GM18951 (cell line): ENCODE results near the gene INCA1.

ENCODE experiments used
- POLR2A ChIP-seq: IDR thresholded peaks from 4 replicates; pipeline ENCODE4 v1.6.1; 2011; ENCODE audit warnings: mild to moderate bottlenecking; ENCODE audit not compliant: insufficient read length, insufficient read depth; ENCODE audit errors: extremely low read depth
- in situ Hi-C: fragments of 300-500 bp; cut with MboI; formaldehyde crosslinking; loops from one replicate; pipeline ENCODE4 v1.12.0; 2022; ENCODE audit warnings: low sequenced_read_pairs, mixed read lengths, inconsistent platforms; ENCODE audit not compliant: unreplicated experiment

The INCA1 gene

GRCh38 chr17:4956493-4957061 lies 40.7 kb downstream of the INCA1 start:
- in situ Hi-C loops, result no loop called here
- no peak for TF ChIP-seq POLR2A

- no peak for TF ChIP-seq POLR2A
- in situ Hi-C loops, result no loop called here
These were observed 42.2 kb downstream of the INCA1 start for GRCh38 chr17:4955091-4955490.

GRCh38 chr17:4953451-4953961 lies 43.8 kb downstream of the INCA1 start:
- in situ Hi-C loops, result no loop called here
- no peak for TF ChIP-seq POLR2A

- TF ChIP-seq POLR2A, result no peak
- in situ Hi-C loops, result no loop called here
These were observed 45.8 kb downstream of the INCA1 start for GRCh38 chr17:4951486-4951885.

GRCh38 chr17:4950746-4951204 lies 46.5 kb downstream of the INCA1 start, which contains the start of gene ENO3:
Gene ENO3 (plus strand): TSS chr17:4951119. CDS start chr17:4951830, 711 bp downstream.
- in situ Hi-C loops, result no loop called here

GRCh38 chr17:4950075-4950745 lies 47.1 kb downstream of the INCA1 start:
- TF ChIP-seq POLR2A, result peak; percentile 56

More at GRCh38 chr17:4950746-4951204, 46.5 kb downstream of the INCA1 start, which contains the start of gene ENO3:
- TF ChIP-seq POLR2A, result peak; percentile 31

GRCh38 chr17:4949321-4950074 lies 47.8 kb downstream of the INCA1 start:
- in situ Hi-C loops, result no loop called here
- peak; percentile 53 for TF ChIP-seq POLR2A

More at GRCh38 chr17:4950075-4950745, 47.1 kb downstream of the INCA1 start:
- in situ Hi-C loops, result no loop called here

- in situ Hi-C loops, result no loop called here
These were observed 48.4 kb downstream of the INCA1 start for GRCh38 chr17:4948931-4949320.

GRCh38 chr17:4948166-4948930 lies 49.0 kb downstream of the INCA1 start, which contains the start of gene PFN1:
Gene PFN1 (minus strand): TSS chr17:4948530. CDS start chr17:4948394, 136 bp downstream.
- TF ChIP-seq POLR2A, result peak; percentile 94
- in situ Hi-C loops, result no loop called here

More at GRCh38 chr17:4948931-4949320, 48.4 kb downstream of the INCA1 start:
- TF ChIP-seq POLR2A, result peak; percentile 51

GRCh38 chr17:4947411-4948165 lies 49.7 kb downstream of the INCA1 start:
- in situ Hi-C loops, result no loop called here
- peak; percentile 49 for TF ChIP-seq POLR2A

- in situ Hi-C loops, result no loop called here
- TF ChIP-seq POLR2A, result no peak
These were observed 50.3 kb downstream of the INCA1 start for GRCh38 chr17:4947010-4947410.
